Colon (tissue), 2 donors: Measurements from ENCODE around the gene DNAJB1.
"Not testable (repeated sequence)": the region's sequence is repeated elsewhere in the genome, so short reads cannot be mapped to it uniquely, and the experiment has no call there.

ENCODE experiments used
- FAIRE-seq: peaks from 2 replicates; lab custom pipeline; 2012; peaks lifted over from hg19 to GRCh38; lab: Jason Lieb, UNC
- donor health status: control.
- donor health status: control.

Gene DNAJB1

GRCh38 chr19:14517840-14518505 lies at the start of gene DNAJB1:
TSS of gene DNAJB1 (minus strand) at chr19:14518397. CDS start at chr19:14518349, 48 bp downstream.
- FAIRE-seq: no peak

GRCh38 chr19:14567079-14567478 lies 48.9 kb upstream of the DNAJB1 start:
- FAIRE-seq: no peak

- no peak for FAIRE-seq
Observed at GRCh38 chr19:14566712-14567077, 48.5 kb upstream of the DNAJB1 start.

GRCh38 chr19:14565765-14566711 lies 47.8 kb upstream of the DNAJB1 start:
- no peak for FAIRE-seq

- FAIRE-seq: no peak
Observed at GRCh38 chr19:14565298-14565679, 47.1 kb upstream of the DNAJB1 start.

- not testable (repeated sequence) for FAIRE-seq
Observed at GRCh38 chr19:14564652-14565297, 46.6 kb upstream of the DNAJB1 start.

- FAIRE-seq: no peak
Observed at GRCh38 chr19:14563989-14564651, 45.9 kb upstream of the DNAJB1 start.

GRCh38 chr19:14563590-14563926 lies 45.4 kb upstream of the DNAJB1 start:
- FAIRE-seq: no peak

GRCh38 chr19:14562660-14563589 lies 44.7 kb upstream of the DNAJB1 start:
- no peak for FAIRE-seq

- FAIRE-seq: no peak
Observed at GRCh38 chr19:14561847-14562351, 43.7 kb upstream of the DNAJB1 start.

- no peak for FAIRE-seq
Observed at GRCh38 chr19:14561249-14561648, 43.1 kb upstream of the DNAJB1 start.

GRCh38 chr19:14560776-14561108 lies 42.5 kb upstream of the DNAJB1 start:
- no peak for FAIRE-seq

- no peak for FAIRE-seq
Observed at GRCh38 chr19:14559916-14560775, 41.9 kb upstream of the DNAJB1 start.

GRCh38 chr19:14558370-14559066 lies 40.3 kb upstream of the DNAJB1 start:
- FAIRE-seq: no peak

- FAIRE-seq: no peak
Observed at GRCh38 chr19:14556662-14557188, 38.5 kb upstream of the DNAJB1 start.

- no peak for FAIRE-seq
Observed at GRCh38 chr19:14555918-14556661, 37.9 kb upstream of the DNAJB1 start.

- FAIRE-seq: no peak
Observed at GRCh38 chr19:14554382-14554812, 36.2 kb upstream of the DNAJB1 start.

- FAIRE-seq: no peak
Observed at GRCh38 chr19:14553939-14554243, 35.7 kb upstream of the DNAJB1 start.
